Ectodermal cell (in vitro differentiated cells): Measurements from ENCODE around the gene NFATC1.

Source experiments
- H3K27ac ChIP-seq: 2 replicates; pipeline ENCODE4 v1.7.0; 2013; ENCODE audit warnings: mild to moderate bottlenecking, low read depth, low read length; ENCODE audit not compliant: insufficient read depth, poor library complexity, severe bottlenecking
- H3K27me3 ChIP-seq: 2 replicates; pipeline ENCODE4 v1.7.0; 2013; ENCODE audit warnings: mild to moderate bottlenecking, low read length; ENCODE audit not compliant: insufficient read depth, control insufficient read depth, poor library complexity, severe bottlenecking
- H3K36me3 ChIP-seq: one replicate; pipeline ENCODE4 v1.7.0; 2013; ENCODE audit warnings: low read length; ENCODE audit not compliant: control insufficient read depth, insufficient read depth
- H3K4me1 ChIP-seq: one replicate; pipeline ENCODE4 v1.7.0; 2013; ENCODE audit warnings: low read length; ENCODE audit not compliant: control insufficient read depth, insufficient read depth
- H3K4me3 ChIP-seq: 2 replicates; pipeline ENCODE4 v1.7.0; 2013; ENCODE audit warnings: low read depth, low read length, control low read depth; ENCODE audit not compliant: insufficient read depth
- H3K9me3 ChIP-seq: 2 replicates; pipeline ENCODE4 v1.7.0; 2013; ENCODE audit warnings: mild to moderate bottlenecking, low read length, moderate library complexity; ENCODE audit not compliant: control insufficient read depth
- WGBS, 2 experiments: methylation state at CpG; one replicate each; pipeline ENCODE4 v1.1.7; 2013; ENCODE audit warnings: missing lambda C conversion rate in 2 of 2; 5-methylcytosine and 5-hydroxymethylcytosine counted together

The NFATC1 gene

GRCh38 chr18:79554945-79555645, 159.4 kb downstream of the NFATC1 start:
- no peaks in the 10 kb centered on the region for H3K4me1 ChIP-seq
- WGBS, 2 experiments: 92% methylated on average over 30 of the region's 30 CpGs
- no peaks in the 10 kb centered on the region for H3K27me3 ChIP-seq

GRCh38 chr18:79555885-79556284, 160.2 kb downstream of the NFATC1 start:
- no peak overlapping the region for H3K4me3 ChIP-seq
- H3K9me3 ChIP-seq: no peaks in the 10 kb centered on the region
- no peaks in the 10 kb centered on the region for H3K36me3 ChIP-seq
- no peaks in the 10 kb centered on the region for H3K4me1 ChIP-seq
- H3K27ac ChIP-seq: no peak overlapping the region
- H3K27me3 ChIP-seq: no peaks in the 10 kb centered on the region
- WGBS, 2 experiments: 93% methylated on average over 19 of the region's 19 CpGs

More at GRCh38 chr18:79554945-79555645, 159.4 kb downstream of the NFATC1 start:
- no peak overlapping the region for H3K27ac ChIP-seq
- H3K36me3 ChIP-seq: no peaks in the 10 kb centered on the region
- H3K4me3 ChIP-seq: no peak overlapping the region
- no peaks in the 10 kb centered on the region for H3K9me3 ChIP-seq

- no peaks in the 10 kb centered on the region for H3K36me3 ChIP-seq
- 83 to 87% methylated on average over 21 of the region's 21 CpGs for WGBS, 2 experiments
Observed at GRCh38 chr18:79556829-79557585, 161.3 kb downstream of the NFATC1 start.

GRCh38 chr18:79558196-79558932, 162.6 kb downstream of the NFATC1 start:
- Histone ChIP-seq H3K9me3 (no peaks in the 10 kb centered on the region), H3K36me3 (no peaks in the 10 kb centered on the region), H3K27me3 (no peaks in the 10 kb centered on the region), H3K4me1 (no peaks in the 10 kb centered on the region), H3K4me3 (no peak overlapping the region), H3K27ac (no peak overlapping the region)
- 89 to 91% methylated on average over 25 of the region's 25 CpGs for WGBS, 2 experiments

More at GRCh38 chr18:79556829-79557585, 161.3 kb downstream of the NFATC1 start:
- H3K27me3 ChIP-seq: no peaks in the 10 kb centered on the region
- no peaks in the 10 kb centered on the region for H3K4me1 ChIP-seq
- H3K4me3 ChIP-seq: no peak overlapping the region
- H3K27ac ChIP-seq: no peak overlapping the region
- no peaks in the 10 kb centered on the region for H3K9me3 ChIP-seq

GRCh38 chr18:79558933-79559416, 163.2 kb downstream of the NFATC1 start:
- 92 to 94% methylated on average over 18 of the region's 18 CpGs for WGBS, 2 experiments
- Histone ChIP-seq H3K27me3 (no peaks in the 10 kb centered on the region), H3K27ac (no peak overlapping the region), H3K4me3 (no peak overlapping the region), H3K9me3 (no peaks in the 10 kb centered on the region), H3K36me3 (no peaks in the 10 kb centered on the region), H3K4me1 (no peaks in the 10 kb centered on the region)

GRCh38 chr18:79559436-79559835, 163.7 kb downstream of the NFATC1 start:
- Histone ChIP-seq H3K36me3 (no peaks in the 10 kb centered on the region), H3K4me1 (no peaks in the 10 kb centered on the region), H3K9me3 (no peaks in the 10 kb centered on the region), H3K4me3 (no peak overlapping the region), H3K27ac (no peak overlapping the region), H3K27me3 (no peaks in the 10 kb centered on the region)
- WGBS, 2 experiments: 95% methylated on average over 15 of the region's 15 CpGs

- Histone ChIP-seq H3K4me3 (no peak overlapping the region), H3K27me3 (no peaks in the 10 kb centered on the region), H3K4me1 (no peaks in the 10 kb centered on the region), H3K9me3 (no peaks in the 10 kb centered on the region), H3K27ac (no peak overlapping the region), H3K36me3 (no peaks in the 10 kb centered on the region)
- WGBS, 2 experiments: 93 to 94% methylated on average over 34 of the region's 34 CpGs
Observed at GRCh38 chr18:79560042-79560860, 164.5 kb downstream of the NFATC1 start.

- Histone ChIP-seq H3K4me3 (no peak overlapping the region), H3K36me3 (no peaks in the 10 kb centered on the region), H3K27me3 (no peaks in the 10 kb centered on the region), H3K4me1 (no peaks in the 10 kb centered on the region), H3K27ac (no peak overlapping the region), H3K9me3 (no peaks in the 10 kb centered on the region)
- WGBS, 2 experiments: 86 to 87% methylated on average over 4 to 5 of the region's 5 CpGs
Observed at GRCh38 chr18:79560861-79561210, 165.1 kb downstream of the NFATC1 start.

GRCh38 chr18:79563949-79564348, 168.2 kb downstream of the NFATC1 start:
- WGBS, 2 experiments: 93% methylated on average over 6 of the region's 6 CpGs
- Histone ChIP-seq H3K4me1 (peaks cover 21% of the 10 kb centered on the region), H3K9me3 (no peaks in the 10 kb centered on the region), H3K36me3 (no peaks in the 10 kb centered on the region), H3K27ac (no peak overlapping the region), H3K27me3 (no peaks in the 10 kb centered on the region), H3K4me3 (no peak overlapping the region)
